GM23248 (cell line): ENCODE results near the gene LDLRAD3. TPM values are rescaled to one million over a fixed set of nuclear protein-coding genes. Genes with fewer than 3 reads are reported as not detected.

Experiments used
- DNase-seq: peaks from one replicate; pipeline ENCODE4 v3.0.0-alpha.2; 2015
- H2AFZ ChIP-seq: fragments of 200-600 bp; sonication (generic); 2 replicates; pipeline ENCODE4 v1.6.1; 2016; ENCODE audit warnings: antibody characterized with exemption
- H3F3A ChIP-seq: fragments of 200-600 bp; sonication (generic); 2 replicates; pipeline ENCODE4 v1.6.1; 2016; ENCODE audit warnings: mild to moderate bottlenecking, antibody characterized with exemption, mixed run types; ENCODE audit not compliant: insufficient read depth
- H3K27ac ChIP-seq: fragments of 200-600 bp; sonication (generic); 2 replicates; pipeline ENCODE4 v1.5.1; 2016; ENCODE audit warnings: mild to moderate bottlenecking
- H3K27me3 ChIP-seq: fragments of 200-600 bp; sonication (generic); replicated peaks from 2 replicates; pipeline ENCODE4 v1.6.1; 2016; ENCODE audit warnings: mild to moderate bottlenecking; ENCODE audit not compliant: insufficient read depth
- H3K36me3 ChIP-seq: fragments of 200-600 bp; sonication (generic); 2 replicates; pipeline ENCODE4 v1.6.1; 2016; ENCODE audit warnings: low read depth, mild to moderate bottlenecking
- H3K4me1 ChIP-seq: fragments of 200-600 bp; sonication (generic); 2 replicates; pipeline ENCODE4 v1.6.1; 2016; ENCODE audit warnings: mild to moderate bottlenecking; ENCODE audit not compliant: insufficient read depth
- H3K4me2 ChIP-seq: fragments of 200-600 bp; sonication (generic); one replicate; pipeline ENCODE4 v1.6.1; 2016; ENCODE audit warnings: mild to moderate bottlenecking; ENCODE audit not compliant: unreplicated experiment
- H3K4me3 ChIP-seq: fragments of 200-600 bp; sonication (generic); 2 replicates; pipeline ENCODE4 v1.5.1; 2016; ENCODE audit warnings: mild to moderate bottlenecking
- H3K79me2 ChIP-seq: fragments of 200-600 bp; sonication (generic); 2 replicates; pipeline ENCODE4 v1.6.1; 2016; ENCODE audit warnings: mild to moderate bottlenecking; ENCODE audit not compliant: insufficient read depth
- H3K9ac ChIP-seq: fragments of 200-600 bp; sonication (generic); 2 replicates; pipeline ENCODE4 v1.6.1; 2016; ENCODE audit warnings: mild to moderate bottlenecking
- H3K9me2 ChIP-seq: fragments of 200-600 bp; sonication (generic); 2 replicates; pipeline ENCODE4 v1.6.1; 2016; ENCODE audit warnings: mixed run types, mild to moderate bottlenecking, moderate library complexity; ENCODE audit not compliant: insufficient read depth
- H3K9me3 ChIP-seq: fragments of 200-600 bp; sonication (generic); one replicate; pipeline ENCODE4 v1.6.1; 2017; ENCODE audit warnings: low read depth
- H4K20me1 ChIP-seq: fragments of 200-600 bp; sonication (generic); 2 replicates; pipeline ENCODE4 v1.6.0; 2016; ENCODE audit not compliant: insufficient read depth
- EZH2 ChIP-seq: fragments of 200-600 bp; sonication (generic); IDR thresholded peaks from 2 replicates; pipeline ENCODE4 v1.6.1; 2018; ENCODE audit warnings: antibody characterized with exemption, mild to moderate bottlenecking; ENCODE audit not compliant: insufficient read depth, poor library complexity, severe bottlenecking
- EZH2phosphoT487 ChIP-seq: fragments of 200-600 bp; sonication (generic); IDR thresholded peaks from 2 replicates; pipeline ENCODE4 v1.6.1; 2018; ENCODE audit warnings: antibody characterized with exemption, moderate library complexity, mild to moderate bottlenecking, low read depth; ENCODE audit not compliant: insufficient read depth
- WGBS, 2 experiments: methylation state at CpG; one replicate each; pipeline ENCODE4 v1.1.6; 2015 to 2017; ENCODE audit warnings: low lambda C conversion rate in 2 of 2, low coverage in 1 of 2; ENCODE audit errors: missing lambda C conversion rate in 2 of 2; 5-methylcytosine and 5-hydroxymethylcytosine counted together
- in situ Hi-C: fragments of 300-500 bp; cut with MboI; formaldehyde crosslinking; loops from 2 replicates; pipeline ENCODE4 v1.15.0; 2020
- polyA plus RNA-seq: library from polyadenylated mRNA; unstranded; fragments of >200 nt; fragmentation: Nextera tagmentation; extraction: Ambion mirVana; gene quantifications from 2 replicates; pipeline ENCODE4 v1.2.1, GENCODE V29; 2016
- total RNA-seq: library from RNA; depleted of rRNA; stranded (reverse); fragments of >200 nt; shearing (Covaris generic); gene quantifications from 2 replicates; pipeline ENCODE4 v1.2.3, GENCODE V29; 2014

The LDLRAD3 gene
- total and polyA plus RNA-seq, 2 experiments from 2014 or later: 6.2 to 6.6 TPM

GRCh38 chr11:36129955-36130354 is 186.1 kb downstream of the LDLRAD3 start:
- Histone ChIP-seq H3K9ac (no peak overlapping the region), H3K27me3 (no peaks in the 10 kb centered on the region), H4K20me1 (no peaks in the 10 kb centered on the region), H3K4me2 (no peak overlapping the region), H3K4me3 (no peak overlapping the region), H3K79me2 (no peaks in the 10 kb centered on the region), H3K9me3 (no peaks in the 10 kb centered on the region), H3F3A (0 out of 2 replicates have a peak, but pooled peaks cover 6% of the 10 kb centered on the region), H3K9me2 (no peaks in the 10 kb centered on the region), H3K4me1 (0 out of 2 replicates have a peak, but pooled peaks cover 3% of the 10 kb centered on the region), H3K36me3 (no peaks in the 10 kb centered on the region), H3K27ac (no peak overlapping the region), H2AFZ (no peak overlapping the region)
- TF ChIP-seq EZH2phosphoT487 (no peak), EZH2 (no peak)
- DNase-seq: no peak
- in situ Hi-C loops: loop anchor here (25.0 kb wide), 1 partner anchor 518 kb away; the partner anchor contains the start of gene FJX1
- 82 to 91% methylated on average over 6 of the region's 6 CpGs for WGBS, 2 experiments

DNA sequence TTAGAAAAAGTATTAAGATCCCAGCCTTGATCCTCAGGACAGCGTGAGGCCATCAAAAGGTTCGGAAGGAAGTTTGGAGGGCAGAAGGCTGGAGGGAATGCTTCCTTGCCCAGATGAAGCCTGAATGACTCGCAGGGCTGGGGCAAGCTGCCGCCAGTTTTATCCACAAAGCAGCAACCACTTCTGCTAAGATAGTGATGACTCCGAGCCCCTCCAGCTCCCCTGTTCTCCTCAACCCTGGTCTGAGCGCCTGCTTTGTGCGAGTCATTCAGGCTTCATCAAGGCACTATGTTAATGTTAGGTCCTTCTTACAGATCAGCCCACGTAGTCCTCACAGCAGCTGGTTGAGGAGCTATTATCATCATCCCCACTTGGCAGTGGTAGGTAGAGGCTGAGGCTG is 186.5 kb downstream of the LDLRAD3 start:
- no peak for TF ChIP-seq EZH2
- TF ChIP-seq EZH2phosphoT487: no peak
- 61 to 66% methylated on average over 8 of the region's 8 CpGs for WGBS, 2 experiments

GRCh38 chr11:36131721-36132397 is 188.0 kb downstream of the LDLRAD3 start:
- Histone ChIP-seq H3K9me3 (no peaks in the 10 kb centered on the region), H3K4me1 (0 out of 2 replicates have a peak, but pooled peaks cover 3% of the 10 kb centered on the region), H3K4me2 (no peak overlapping the region), H3K36me3 (no peaks in the 10 kb centered on the region), H3K79me2 (no peaks in the 10 kb centered on the region), H3K9ac (no peak overlapping the region), H3K4me3 (no peak overlapping the region), H3F3A (0 out of 2 replicates have a peak, but pooled peaks cover 6% of the 10 kb centered on the region), H3K27ac (no peak overlapping the region), H2AFZ (no peak overlapping the region), H3K27me3 (no peaks in the 10 kb centered on the region), H4K20me1 (no peaks in the 10 kb centered on the region), H3K9me2 (no peaks in the 10 kb centered on the region)
- in situ Hi-C loops: loop anchor here (25.0 kb wide), 1 partner anchor 520 kb away; the partner anchor contains the start of gene FJX1
- 22 to 29% methylated on average over 8 of the region's 8 CpGs for WGBS, 2 experiments
- peak; percentile 62 for DNase-seq
- no peak for TF ChIP-seq EZH2phosphoT487
- TF ChIP-seq EZH2: no peak

More for the DNA sequence above, 186.5 kb downstream of the LDLRAD3 start:
- H3K4me1 ChIP-seq: 0 out of 2 replicates have a peak, but pooled peaks cover 3% of the 10 kb centered on the region
- no peak overlapping the region for H3K4me2 ChIP-seq
- no peaks in the 10 kb centered on the region for H3K9me3 ChIP-seq
- H3K79me2 ChIP-seq: no peaks in the 10 kb centered on the region
- H3K9ac ChIP-seq: no peak overlapping the region
- H3K36me3 ChIP-seq: no peaks in the 10 kb centered on the region
- in situ Hi-C loops: loop anchor here (25.0 kb wide), 1 partner anchor 518 kb away; the partner anchor contains the start of gene FJX1
- no peak overlapping the region for H3K4me3 ChIP-seq
- no peaks in the 10 kb centered on the region for H3K9me2 ChIP-seq
- peak; percentile 63 for DNase-seq
- H3K27ac ChIP-seq: no peak overlapping the region
- H3F3A ChIP-seq: 0 out of 2 replicates have a peak, but pooled peaks cover 6% of the 10 kb centered on the region
- no peaks in the 10 kb centered on the region for H3K27me3 ChIP-seq
- no peak overlapping the region for H2AFZ ChIP-seq
- H4K20me1 ChIP-seq: no peaks in the 10 kb centered on the region

GRCh38 chr11:36132940-36133339 is 189.1 kb downstream of the LDLRAD3 start:
- no peak for DNase-seq
- Histone ChIP-seq H3K79me2 (no peaks in the 10 kb centered on the region), H3K9ac (no peak overlapping the region), H2AFZ (no peak overlapping the region), H3K4me2 (no peak overlapping the region), H3F3A (0 out of 2 replicates have a peak, but pooled peaks cover 6% of the 10 kb centered on the region), H4K20me1 (no peaks in the 10 kb centered on the region), H3K27me3 (no peaks in the 10 kb centered on the region), H3K4me3 (no peak overlapping the region), H3K27ac (no peak overlapping the region), H3K4me1 (0 out of 2 replicates have a peak, but pooled peaks cover 3% of the 10 kb centered on the region), H3K36me3 (no peaks in the 10 kb centered on the region), H3K9me3 (no peaks in the 10 kb centered on the region), H3K9me2 (no peaks in the 10 kb centered on the region)
- 100% methylated on average over 1 of the region's 1 CpG for WGBS, 2 experiments
- no peak for TF ChIP-seq EZH2
- no peak for TF ChIP-seq EZH2phosphoT487
- in situ Hi-C loops: loop anchor here (25.0 kb wide), 1 partner anchor 521 kb away; the partner anchor contains the start of gene FJX1
